ENCODE data around the gene CNTNAP2. TPM values are rescaled to one million over a fixed set of nuclear protein-coding genes. Genes with fewer than 3 reads are reported as not detected.

The CNTNAP2 gene
- total and polyA plus RNA-seq, 2 donors (not counting 1 experiment from before 2014, with no cell fraction given) = not detected

- Histone ChIP-seq H3K4me1 (ENCODE audit: control insufficient read depth, extremely low read depth, insufficient read depth, low read length) (no peaks in the 10 kb centered on the region), H3K79me2 (ENCODE audit: control insufficient read depth, insufficient read depth, low read length) (no peaks in the 10 kb centered on the region), H3K36me3 (ENCODE audit: control insufficient read depth, insufficient read depth, low read length) (no peaks in the 10 kb centered on the region), H4K20me1 (ENCODE audit: control insufficient read depth, extremely low read depth, insufficient read depth, low read length) (no peaks in the 10 kb centered on the region), H3K27ac (ENCODE audit: insufficient read depth, low read length) (no peak overlapping the region), H3K9ac (ENCODE audit: insufficient read depth, low read length) (no peak overlapping the region), H2AFZ (ENCODE audit: low read length) (no peak overlapping the region), H3K27me3 (ENCODE audit: control insufficient read depth, insufficient read depth, low read length) (no peaks in the 10 kb centered on the region), H3K4me3 (replicated peaks in 1 of 4; ENCODE audit: control extremely low read depth in 1 of 4, insufficient read depth in 1 of 4, low read depth in 3 of 4, low read length in 4 of 4) (no peak overlapping the region), H3K4me2 (ENCODE audit: extremely low read depth, insufficient read depth, low read length) (no peak overlapping the region), H3K9me3 (ENCODE audit: control insufficient read depth, insufficient read depth, low read depth, low read length) (no peaks in the 10 kb centered on the region)
- DNase-seq (ENCODE audit: low read depth in 2 of 2) = no peak
- no peak for TF ChIP-seq CTCF (conservative IDR thresholded peaks at IDR 0.05 in 1 of 2, IDR thresholded peaks at IDR 0.05 in 1 of 2; ENCODE audit: low read depth in 1 of 2, low read length in 2 of 2)
- TF ChIP-seq EZH2 (IDR thresholded peaks at IDR 0.05; ENCODE audit: low read length, missing control alignments) = no peak
Observed at GRCh38 chr7:147472556-147472955, 1356.0 kb downstream of the CNTNAP2 start.

GRCh38 chr7:147474862-147475261, 1358.3 kb downstream of the CNTNAP2 start:
- Histone ChIP-seq H3K4me1 (ENCODE audit: control insufficient read depth, extremely low read depth, insufficient read depth, low read length) (no peaks in the 10 kb centered on the region), H4K20me1 (ENCODE audit: control insufficient read depth, extremely low read depth, insufficient read depth, low read length) (no peaks in the 10 kb centered on the region), H3K4me3 (replicated peaks in 1 of 4; ENCODE audit: control extremely low read depth in 1 of 4, insufficient read depth in 1 of 4, low read depth in 3 of 4, low read length in 4 of 4) (no peak overlapping the region), H2AFZ (ENCODE audit: low read length) (no peak overlapping the region), H3K4me2 (ENCODE audit: extremely low read depth, insufficient read depth, low read length) (no peak overlapping the region), H3K36me3 (ENCODE audit: control insufficient read depth, insufficient read depth, low read length) (no peaks in the 10 kb centered on the region), H3K27me3 (ENCODE audit: control insufficient read depth, insufficient read depth, low read length) (no peaks in the 10 kb centered on the region), H3K79me2 (ENCODE audit: control insufficient read depth, insufficient read depth, low read length) (no peaks in the 10 kb centered on the region), H3K9me3 (ENCODE audit: control insufficient read depth, insufficient read depth, low read depth, low read length) (no peaks in the 10 kb centered on the region), H3K9ac (ENCODE audit: insufficient read depth, low read length) (no peak overlapping the region), H3K27ac (ENCODE audit: insufficient read depth, low read length) (no peak overlapping the region)
- TF ChIP-seq EZH2 (IDR thresholded peaks at IDR 0.05; ENCODE audit: low read length, missing control alignments) (no peak), CTCF (conservative IDR thresholded peaks at IDR 0.05 in 1 of 2, IDR thresholded peaks at IDR 0.05 in 1 of 2; ENCODE audit: low read depth in 1 of 2, low read length in 2 of 2) (no peak)
- no peak for DNase-seq (ENCODE audit: low read depth in 2 of 2)

- no peaks in the 10 kb centered on the region for H3K27me3 ChIP-seq (ENCODE audit: control insufficient read depth, insufficient read depth, low read length)
- H3K9ac ChIP-seq (ENCODE audit: insufficient read depth, low read length) = no peak overlapping the region
Observed at GRCh38 chr7:147477526-147477925, 1360.9 kb downstream of the CNTNAP2 start.

More at GRCh38 chr7:147477526-147477925, 1360.9 kb downstream of the CNTNAP2 start:
- no peaks in the 10 kb centered on the region for H3K79me2 ChIP-seq (ENCODE audit: control insufficient read depth, insufficient read depth, low read length)
- no peak overlapping the region for H3K4me3 ChIP-seq (replicated peaks in 1 of 4; ENCODE audit: control extremely low read depth in 1 of 4, insufficient read depth in 1 of 4, low read depth in 3 of 4, low read length in 4 of 4)
- H3K9me3 ChIP-seq (ENCODE audit: control insufficient read depth, insufficient read depth, low read depth, low read length) = no peaks in the 10 kb centered on the region
- H3K4me1 ChIP-seq (ENCODE audit: control insufficient read depth, extremely low read depth, insufficient read depth, low read length) = no peaks in the 10 kb centered on the region
- H2AFZ ChIP-seq (ENCODE audit: low read length) = no peak overlapping the region
- no peaks in the 10 kb centered on the region for H4K20me1 ChIP-seq (ENCODE audit: control insufficient read depth, extremely low read depth, insufficient read depth, low read length)
- TF ChIP-seq CTCF (conservative IDR thresholded peaks at IDR 0.05 in 1 of 2, IDR thresholded peaks at IDR 0.05 in 1 of 2; ENCODE audit: low read depth in 1 of 2, low read length in 2 of 2) (no peak), EZH2 (IDR thresholded peaks at IDR 0.05; ENCODE audit: low read length, missing control alignments) (no peak)
- no peak overlapping the region for H3K4me2 ChIP-seq (ENCODE audit: extremely low read depth, insufficient read depth, low read length)
- no peak for DNase-seq (ENCODE audit: low read depth in 2 of 2)
- no peaks in the 10 kb centered on the region for H3K36me3 ChIP-seq (ENCODE audit: control insufficient read depth, insufficient read depth, low read length)
- no peak overlapping the region for H3K27ac ChIP-seq (ENCODE audit: insufficient read depth, low read length)

All from fibroblast of lung (primary cell).